Measurements from ENCODE around the gene ZRSR2.
"Not testable (repeated sequence)": the region's sequence is repeated elsewhere in the genome, so short reads cannot be mapped to it uniquely, and the experiment has no call there.

ZRSR2 gene

DNA sequence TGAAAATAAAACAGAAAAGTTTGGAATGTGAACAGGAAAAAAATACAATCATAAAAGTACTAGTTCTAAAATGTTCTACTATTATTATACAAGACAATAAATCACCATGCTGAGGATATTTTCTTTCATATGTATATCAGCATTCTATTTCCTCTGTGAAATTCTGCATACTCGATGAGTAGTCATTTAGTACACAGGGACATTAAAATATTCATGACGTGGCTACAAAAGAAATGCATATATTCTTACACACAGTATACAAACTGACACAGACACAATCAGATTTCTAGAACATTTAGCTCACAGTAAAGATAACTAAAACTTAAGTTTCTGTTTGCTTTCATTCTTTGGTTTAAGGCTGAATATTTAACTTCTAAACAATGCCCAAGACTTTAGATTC, 41.1 kb downstream of the ZRSR2 start:
- not testable (repeated sequence) for H3K27me3 ChIP-seq (ENCODE audit: low read depth, low read length); H3K27ac ChIP-seq (ENCODE audit: low read length); H3K4me3 ChIP-seq (ENCODE audit: low read depth in 1 of 2, low read length in 2 of 2); H3K9me3 ChIP-seq (ENCODE audit: control insufficient read depth in 1 of 2, low read length in 2 of 2); H3K36me3 ChIP-seq (ENCODE audit: control insufficient read depth in 1 of 2, insufficient read depth in 2 of 2, low read length in 2 of 2); H3K4me1 ChIP-seq (ENCODE audit: control insufficient read depth in 1 of 2, insufficient read depth in 2 of 2, low read length in 2 of 2)

- H3K9me3 ChIP-seq (ENCODE audit: control insufficient read depth in 1 of 2, low read length in 2 of 2) = no peaks in the 10 kb centered on the region
Measured at GRCh38 chrX:15834053-15834452, 43.8 kb downstream of the ZRSR2 start.

DNA sequence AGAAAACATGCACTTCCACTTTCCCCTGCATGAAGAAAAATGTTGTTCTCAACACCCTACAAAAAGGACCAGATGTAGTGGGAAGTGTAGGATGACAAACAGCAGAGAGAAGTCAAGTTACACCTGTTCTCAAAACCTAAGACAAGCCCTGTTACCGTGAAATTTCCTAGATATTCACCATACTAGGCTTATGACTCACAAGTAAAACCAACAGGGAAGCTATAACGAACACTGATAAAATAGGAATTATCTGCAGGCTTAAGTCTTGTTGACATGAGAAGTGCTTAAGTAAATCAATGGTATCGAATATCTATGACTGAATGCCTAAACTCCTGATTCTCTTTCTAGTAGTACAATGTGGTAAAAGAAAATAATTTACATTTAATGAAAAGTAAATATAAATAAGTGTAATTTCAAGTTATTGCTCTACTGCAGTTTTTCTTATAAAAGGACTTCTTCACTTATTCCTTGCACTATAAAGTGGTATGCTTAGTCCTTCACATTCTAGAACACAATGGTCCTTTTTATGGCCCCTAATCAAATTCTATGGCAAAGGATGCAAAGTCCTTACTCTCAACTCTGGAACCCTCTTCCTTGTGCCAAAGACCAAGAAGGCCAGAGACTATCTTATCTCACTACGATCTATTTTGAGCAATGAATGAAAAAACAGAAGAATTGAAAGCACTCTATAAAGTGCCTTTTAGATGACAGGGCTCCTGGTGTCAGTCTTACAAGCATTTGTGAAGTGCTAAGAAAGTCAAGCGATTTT, 44.7 kb downstream of the ZRSR2 start:
- Histone ChIP-seq H3K36me3 (ENCODE audit: control insufficient read depth in 1 of 2, insufficient read depth in 2 of 2, low read length in 2 of 2) (no peaks in the 10 kb centered on the region), H3K9me3 (ENCODE audit: control insufficient read depth in 1 of 2, low read length in 2 of 2) (no peaks in the 10 kb centered on the region), H3K27me3 (ENCODE audit: low read depth, low read length) (no peaks in the 10 kb centered on the region), H3K4me3 (ENCODE audit: low read depth in 1 of 2, low read length in 2 of 2) (no peak overlapping the region), H3K27ac (ENCODE audit: low read length) (no peak overlapping the region), H3K4me1 (ENCODE audit: control insufficient read depth in 1 of 2, insufficient read depth in 2 of 2, low read length in 2 of 2) (no peaks in the 10 kb centered on the region)

More at GRCh38 chrX:15834053-15834452, 43.8 kb downstream of the ZRSR2 start:
- Histone ChIP-seq H3K27me3 (ENCODE audit: low read depth, low read length) (no peaks in the 10 kb centered on the region), H3K27ac (ENCODE audit: low read length) (no peak overlapping the region), H3K36me3 (ENCODE audit: control insufficient read depth in 1 of 2, insufficient read depth in 2 of 2, low read length in 2 of 2) (no peaks in the 10 kb centered on the region), H3K4me1 (ENCODE audit: control insufficient read depth in 1 of 2, insufficient read depth in 2 of 2, low read length in 2 of 2) (no peaks in the 10 kb centered on the region), H3K4me3 (ENCODE audit: low read depth in 1 of 2, low read length in 2 of 2) (no peak overlapping the region)

DNA sequence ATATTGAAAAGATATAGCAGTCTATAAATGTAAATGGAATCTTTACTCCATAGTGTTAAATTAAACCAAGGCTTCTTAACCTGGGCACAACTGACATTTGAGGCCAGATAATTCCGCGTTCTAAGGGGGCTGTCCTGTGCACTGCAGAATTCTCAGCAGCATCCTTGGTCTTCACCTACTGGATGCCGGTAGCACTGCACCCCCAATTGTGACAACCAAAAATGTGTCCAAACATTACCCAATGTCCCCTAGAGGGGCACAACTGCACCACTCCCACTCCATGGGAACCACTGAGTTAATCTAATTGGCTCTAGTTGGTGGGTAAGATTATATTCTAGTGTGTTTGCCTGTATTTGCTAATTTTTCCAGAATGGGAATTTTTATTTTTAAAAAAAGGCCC, 47.7 kb downstream of the ZRSR2 start:
- no peak overlapping the region for H3K27ac ChIP-seq (ENCODE audit: low read length)
- H3K9me3 ChIP-seq (ENCODE audit: control insufficient read depth in 1 of 2, low read length in 2 of 2) = no peaks in the 10 kb centered on the region
- H3K4me3 ChIP-seq (ENCODE audit: low read depth in 1 of 2, low read length in 2 of 2) = no peak overlapping the region
- no peaks in the 10 kb centered on the region for H3K4me1 ChIP-seq (ENCODE audit: control insufficient read depth in 1 of 2, insufficient read depth in 2 of 2, low read length in 2 of 2)
- H3K36me3 ChIP-seq (ENCODE audit: control insufficient read depth in 1 of 2, insufficient read depth in 2 of 2, low read length in 2 of 2) = no peaks in the 10 kb centered on the region
- H3K27me3 ChIP-seq (ENCODE audit: low read depth, low read length) = no peaks in the 10 kb centered on the region

GRCh38 chrX:15841853-15842516, 51.7 kb downstream of the ZRSR2 start:
- no peaks in the 10 kb centered on the region for H3K27me3 ChIP-seq (ENCODE audit: low read depth, low read length)
- no peaks in the 10 kb centered on the region for H3K9me3 ChIP-seq (ENCODE audit: control insufficient read depth in 1 of 2, low read length in 2 of 2)
- no peak overlapping the region for H3K27ac ChIP-seq (ENCODE audit: low read length)
- no peak overlapping the region for H3K4me3 ChIP-seq (ENCODE audit: low read depth in 1 of 2, low read length in 2 of 2)
- peaks cover 0 to 4% of the 10 kb centered on the region in 2 donors for H3K4me1 ChIP-seq (ENCODE audit: control insufficient read depth in 1 of 2, insufficient read depth in 2 of 2, low read length in 2 of 2)
- H3K36me3 ChIP-seq (ENCODE audit: control insufficient read depth in 1 of 2, insufficient read depth in 2 of 2, low read length in 2 of 2) = peaks cover 0 to 6% of the 10 kb centered on the region in 2 donors

DNA sequence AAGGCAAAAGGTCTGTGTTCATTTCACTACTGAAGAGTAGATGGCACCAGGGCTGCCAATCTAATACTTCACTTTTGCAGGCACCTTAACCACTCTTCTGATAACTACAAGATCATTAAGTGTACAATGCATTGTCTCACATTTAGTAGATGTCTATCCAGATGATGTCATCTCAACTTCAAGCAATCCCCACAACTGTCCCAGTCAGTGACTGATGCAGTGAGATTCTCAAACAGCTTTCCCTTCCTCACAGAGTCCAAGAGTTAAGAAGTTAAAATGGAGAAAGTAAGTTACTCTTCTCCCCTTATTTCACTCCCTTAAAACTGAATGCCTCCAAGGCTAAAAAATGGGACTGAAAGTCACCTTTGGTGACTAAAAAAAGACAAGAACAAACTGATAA, 53.7 kb downstream of the ZRSR2 start:
- Histone ChIP-seq H3K4me3 (ENCODE audit: low read depth in 1 of 2, low read length in 2 of 2) (no peak overlapping the region), H3K27ac (ENCODE audit: low read length) (no peak overlapping the region), H3K4me1 (ENCODE audit: control insufficient read depth in 1 of 2, insufficient read depth in 2 of 2, low read length in 2 of 2) (peaks cover 0 to 4% of the 10 kb centered on the region in 2 donors), H3K9me3 (ENCODE audit: control insufficient read depth in 1 of 2, low read length in 2 of 2) (no peaks in the 10 kb centered on the region), H3K27me3 (ENCODE audit: low read depth, low read length) (no peaks in the 10 kb centered on the region), H3K36me3 (ENCODE audit: control insufficient read depth in 1 of 2, insufficient read depth in 2 of 2, low read length in 2 of 2) (peaks cover 0 to 6% of the 10 kb centered on the region in 2 donors)

- H3K4me1 ChIP-seq (ENCODE audit: control insufficient read depth in 1 of 2, insufficient read depth in 2 of 2, low read length in 2 of 2) = peaks cover 0 to 8% of the 10 kb centered on the region in 2 donors
- peaks cover 0 to 6% of the 10 kb centered on the region in 2 donors for H3K36me3 ChIP-seq (ENCODE audit: control insufficient read depth in 1 of 2, insufficient read depth in 2 of 2, low read length in 2 of 2)
- H3K27me3 ChIP-seq (ENCODE audit: low read depth, low read length) = no peaks in the 10 kb centered on the region
- peak overlapping the region; percentile 56 for H3K27ac ChIP-seq (ENCODE audit: low read length)
- no peaks in the 10 kb centered on the region for H3K9me3 ChIP-seq (ENCODE audit: control insufficient read depth in 1 of 2, low read length in 2 of 2)
- no peak overlapping the region for H3K4me3 ChIP-seq (ENCODE audit: low read depth in 1 of 2, low read length in 2 of 2)
Measured at GRCh38 chrX:15848576-15848975, 58.3 kb downstream of the ZRSR2 start.

- Histone ChIP-seq H3K27me3 (ENCODE audit: low read depth, low read length) (no peaks in the 10 kb centered on the region), H3K36me3 (ENCODE audit: control insufficient read depth in 1 of 2, insufficient read depth in 2 of 2, low read length in 2 of 2) (peaks cover 0 to 5% of the 10 kb centered on the region in 2 donors), H3K4me1 (ENCODE audit: control insufficient read depth in 1 of 2, insufficient read depth in 2 of 2, low read length in 2 of 2) (peaks cover 0 to 8% of the 10 kb centered on the region in 2 donors), H3K9me3 (ENCODE audit: control insufficient read depth in 1 of 2, low read length in 2 of 2) (no peaks in the 10 kb centered on the region), H3K27ac (ENCODE audit: low read length) (peak overlapping the region; percentile 56), H3K4me3 (ENCODE audit: low read depth in 1 of 2, low read length in 2 of 2) (no peak overlapping the region)
Measured at GRCh38 chrX:15849555-15849954, 59.3 kb downstream of the ZRSR2 start.

- H3K4me1 ChIP-seq (ENCODE audit: control insufficient read depth in 1 of 2, insufficient read depth in 2 of 2, low read length in 2 of 2) = peaks cover 0 to 5% of the 10 kb centered on the region in 2 donors
- H3K27ac ChIP-seq (ENCODE audit: low read length) = peak overlapping the region; percentile 63
- H3K36me3 ChIP-seq (ENCODE audit: control insufficient read depth in 1 of 2, insufficient read depth in 2 of 2, low read length in 2 of 2) = no peaks in the 10 kb centered on the region
- no peaks in the 10 kb centered on the region for H3K27me3 ChIP-seq (ENCODE audit: low read depth, low read length)
- H3K9me3 ChIP-seq (ENCODE audit: control insufficient read depth in 1 of 2, low read length in 2 of 2) = no peaks in the 10 kb centered on the region
- H3K4me3 ChIP-seq (ENCODE audit: low read depth in 1 of 2, low read length in 2 of 2) = peak overlapping the region; percentile 69 to 70
Measured at GRCh38 chrX:15853586-15854079, 63.3 kb downstream of the ZRSR2 start.

- Histone ChIP-seq H3K4me1 (ENCODE audit: control insufficient read depth in 1 of 2, insufficient read depth in 2 of 2, low read length in 2 of 2) (peaks cover 0 to 5% of the 10 kb centered on the region in 2 donors), H3K9me3 (ENCODE audit: control insufficient read depth in 1 of 2, low read length in 2 of 2) (no peaks in the 10 kb centered on the region), H3K27me3 (ENCODE audit: low read depth, low read length) (no peaks in the 10 kb centered on the region), H3K27ac (ENCODE audit: low read length) (peak overlapping the region; percentile 63), H3K4me3 (ENCODE audit: low read depth in 1 of 2, low read length in 2 of 2) (peak overlapping the region; percentile 69 to 70), H3K36me3 (ENCODE audit: control insufficient read depth in 1 of 2, insufficient read depth in 2 of 2, low read length in 2 of 2) (no peaks in the 10 kb centered on the region)
Measured at GRCh38 chrX:15854080-15854655, 63.9 kb downstream of the ZRSR2 start.

All from muscle layer of duodenum (tissue), 2 donors.